ENCODE data around the gene CCL3.
"Not testable (repeated sequence)": the region's sequence is repeated elsewhere in the genome, so short reads cannot be mapped to it uniquely, and the experiment has no call there.

CCL3 gene

GRCh38 chr17:36112572-36112971, 22.6 kb upstream of the CCL3 start:
- no peak for DNase-seq
- no peaks in the 10 kb centered on the region for H3K27me3 ChIP-seq
- H3K36me3 ChIP-seq = no peaks in the 10 kb centered on the region
- intact Hi-C loops (cut with DNase I; ENCODE audit: low total_unique reads) = no loop called here
- no peaks in the 10 kb centered on the region for H3K4me1 ChIP-seq
- H3K27ac ChIP-seq = no peak overlapping the region
- no peak overlapping the region for H3K4me3 ChIP-seq
- TF ChIP-seq CTCF (IDR thresholded peaks at IDR 0.05) = no peak
- no peaks in the 10 kb centered on the region for H3K9me3 ChIP-seq

- Histone ChIP-seq H3K36me3 (no peaks in the 10 kb centered on the region), H3K27me3 (no peaks in the 10 kb centered on the region), H3K9me3 (no peaks in the 10 kb centered on the region), H3K4me3 (no peak overlapping the region), H3K4me1 (no peaks in the 10 kb centered on the region), H3K27ac (no peak overlapping the region)
- no peak for DNase-seq
- TF ChIP-seq CTCF (IDR thresholded peaks at IDR 0.05) = no peak
- intact Hi-C loops (cut with DNase I; ENCODE audit: low total_unique reads) = no loop called here
Observed at GRCh38 chr17:36111068-36111490, 21.1 kb upstream of the CCL3 start.

GRCh38 chr17:36108265-36108664, 18.3 kb upstream of the CCL3 start:
- intact Hi-C loops (cut with DNase I; ENCODE audit: low total_unique reads); H3K27ac ChIP-seq; H3K27me3 ChIP-seq; DNase-seq; H3K9me3 ChIP-seq; H3K4me1 ChIP-seq; H3K4me3 ChIP-seq; H3K36me3 ChIP-seq: not testable (repeated sequence)

- Histone ChIP-seq H3K4me1 (no peaks in the 10 kb centered on the region), H3K27me3 (peaks cover 0 to 3% of the 10 kb centered on the region in 2 donors), H3K4me3 (no peak overlapping the region), H3K36me3 (no peaks in the 10 kb centered on the region), H3K9me3 (no peaks in the 10 kb centered on the region), H3K27ac (no peak overlapping the region)
- DNase-seq = no peak
- intact Hi-C loops (cut with DNase I; ENCODE audit: low total_unique reads) = no loop called here
- no peak for TF ChIP-seq CTCF (IDR thresholded peaks at IDR 0.05)
Observed at GRCh38 chr17:36107660-36108059, 17.7 kb upstream of the CCL3 start.

- DNase-seq = no peak
- no peak overlapping the region for H3K4me3 ChIP-seq
- H3K27ac ChIP-seq = no peak overlapping the region
- no peaks in the 10 kb centered on the region for H3K9me3 ChIP-seq
- no peak for TF ChIP-seq CTCF (IDR thresholded peaks at IDR 0.05)
- no peaks in the 10 kb centered on the region for H3K4me1 ChIP-seq
- H3K36me3 ChIP-seq = no peaks in the 10 kb centered on the region
- intact Hi-C loops (cut with DNase I; ENCODE audit: low total_unique reads) = no loop called here
- H3K27me3 ChIP-seq = peaks cover 0 to 3% of the 10 kb centered on the region in 2 donors
Observed at GRCh38 chr17:36106493-36106835, 16.5 kb upstream of the CCL3 start.

GRCh38 chr17:36105781-36106492, 16.0 kb upstream of the CCL3 start:
- TF ChIP-seq CTCF (IDR thresholded peaks at IDR 0.05) = no peak
- Histone ChIP-seq H3K4me3 (no peak overlapping the region), H3K4me1 (no peaks in the 10 kb centered on the region)

More at GRCh38 chr17:36105781-36106492, 16.0 kb upstream of the CCL3 start:
- no peaks in the 10 kb centered on the region for H3K36me3 ChIP-seq
- no peaks in the 10 kb centered on the region for H3K9me3 ChIP-seq
- H3K27me3 ChIP-seq = peaks cover 0 to 3% of the 10 kb centered on the region in 2 donors
- H3K27ac ChIP-seq = no peak overlapping the region
- intact Hi-C loops (cut with DNase I; ENCODE audit: low total_unique reads) = no loop called here
- DNase-seq = no peak

Measured in tibial artery (tissue), 4 donors.